ENCODE data around the gene IDUA.

IDUA gene

DNA sequence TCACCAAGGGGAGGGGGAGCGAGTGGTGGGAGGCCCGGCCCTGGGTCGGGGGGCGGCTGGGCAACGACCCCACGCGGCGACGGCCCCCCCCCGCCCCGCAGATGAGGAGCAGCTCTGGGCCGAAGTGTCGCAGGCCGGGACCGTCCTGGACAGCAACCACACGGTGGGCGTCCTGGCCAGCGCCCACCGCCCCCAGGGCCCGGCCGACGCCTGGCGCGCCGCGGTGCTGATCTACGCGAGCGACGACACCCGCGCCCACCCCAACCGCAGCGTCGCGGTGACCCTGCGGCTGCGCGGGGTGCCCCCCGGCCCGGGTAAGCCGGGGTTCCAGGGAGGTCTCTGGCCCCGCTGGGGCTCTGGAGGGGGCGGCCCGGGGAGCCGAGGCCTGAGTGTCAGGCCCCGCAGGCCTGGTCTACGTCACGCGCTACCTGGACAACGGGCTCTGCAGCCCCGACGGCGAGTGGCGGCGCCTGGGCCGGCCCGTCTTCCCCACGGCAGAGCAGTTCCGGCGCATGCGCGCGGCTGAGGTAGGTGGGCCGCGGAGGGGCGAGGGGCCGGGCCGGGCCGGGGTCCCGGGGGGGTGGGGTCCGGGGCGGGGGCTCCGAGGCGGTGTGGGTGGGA, 15.9 kb downstream of the IDUA start:
- DNase-seq: no peak

DNA sequence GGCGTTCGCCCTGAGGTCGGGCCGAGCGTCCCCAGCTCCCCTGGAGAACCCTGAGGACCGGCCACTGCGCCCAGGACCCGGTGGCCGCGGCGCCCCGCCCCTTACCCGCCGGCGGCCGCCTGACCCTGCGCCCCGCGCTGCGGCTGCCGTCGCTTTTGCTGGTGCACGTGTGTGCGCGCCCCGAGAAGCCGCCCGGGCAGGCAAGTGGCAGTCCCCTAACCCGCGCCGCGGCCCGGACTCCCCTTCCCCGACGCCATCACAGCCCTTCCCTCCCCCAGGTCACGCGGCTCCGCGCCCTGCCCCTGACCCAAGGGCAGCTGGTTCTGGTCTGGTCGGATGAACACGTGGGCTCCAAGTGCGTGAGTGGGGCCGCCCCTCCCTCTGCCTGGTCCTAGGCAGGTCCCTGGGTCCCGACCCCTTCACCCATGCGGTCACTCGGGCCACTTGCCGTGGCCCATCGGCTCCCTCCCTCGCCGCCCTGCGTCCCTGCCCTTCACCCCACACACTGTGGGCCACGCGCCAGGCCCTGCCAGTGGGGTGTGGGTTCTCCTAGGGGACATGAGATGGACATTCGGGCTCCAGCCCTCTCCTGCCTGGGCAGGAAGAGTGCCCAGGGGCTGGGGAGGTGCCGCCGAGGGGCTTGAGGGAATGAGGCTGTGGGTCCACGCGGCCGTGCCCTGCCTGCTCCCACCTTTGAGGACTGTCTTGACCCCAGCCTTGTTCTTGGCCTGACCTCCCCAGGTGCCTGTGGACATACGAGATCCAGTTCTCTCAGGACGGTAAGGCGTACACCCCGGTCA, 16.6 kb downstream of the IDUA start:
- DNase-seq: no peak

DNA sequence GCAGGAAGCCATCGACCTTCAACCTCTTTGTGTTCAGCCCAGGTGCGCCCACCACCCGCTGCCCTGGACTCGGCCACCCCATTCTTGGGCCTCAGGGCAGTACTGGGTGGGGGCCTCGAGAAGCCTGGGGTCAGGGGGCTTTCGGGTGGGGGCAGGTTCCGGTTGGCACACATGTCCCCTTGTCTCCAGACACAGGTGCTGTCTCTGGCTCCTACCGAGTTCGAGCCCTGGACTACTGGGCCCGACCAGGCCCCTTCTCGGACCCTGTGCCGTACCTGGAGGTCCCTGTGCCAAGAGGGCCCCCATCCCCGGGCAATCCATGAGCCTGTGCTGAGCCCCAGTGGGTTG, 17.2 kb downstream of the IDUA start:
- no peak for DNase-seq

DNA sequence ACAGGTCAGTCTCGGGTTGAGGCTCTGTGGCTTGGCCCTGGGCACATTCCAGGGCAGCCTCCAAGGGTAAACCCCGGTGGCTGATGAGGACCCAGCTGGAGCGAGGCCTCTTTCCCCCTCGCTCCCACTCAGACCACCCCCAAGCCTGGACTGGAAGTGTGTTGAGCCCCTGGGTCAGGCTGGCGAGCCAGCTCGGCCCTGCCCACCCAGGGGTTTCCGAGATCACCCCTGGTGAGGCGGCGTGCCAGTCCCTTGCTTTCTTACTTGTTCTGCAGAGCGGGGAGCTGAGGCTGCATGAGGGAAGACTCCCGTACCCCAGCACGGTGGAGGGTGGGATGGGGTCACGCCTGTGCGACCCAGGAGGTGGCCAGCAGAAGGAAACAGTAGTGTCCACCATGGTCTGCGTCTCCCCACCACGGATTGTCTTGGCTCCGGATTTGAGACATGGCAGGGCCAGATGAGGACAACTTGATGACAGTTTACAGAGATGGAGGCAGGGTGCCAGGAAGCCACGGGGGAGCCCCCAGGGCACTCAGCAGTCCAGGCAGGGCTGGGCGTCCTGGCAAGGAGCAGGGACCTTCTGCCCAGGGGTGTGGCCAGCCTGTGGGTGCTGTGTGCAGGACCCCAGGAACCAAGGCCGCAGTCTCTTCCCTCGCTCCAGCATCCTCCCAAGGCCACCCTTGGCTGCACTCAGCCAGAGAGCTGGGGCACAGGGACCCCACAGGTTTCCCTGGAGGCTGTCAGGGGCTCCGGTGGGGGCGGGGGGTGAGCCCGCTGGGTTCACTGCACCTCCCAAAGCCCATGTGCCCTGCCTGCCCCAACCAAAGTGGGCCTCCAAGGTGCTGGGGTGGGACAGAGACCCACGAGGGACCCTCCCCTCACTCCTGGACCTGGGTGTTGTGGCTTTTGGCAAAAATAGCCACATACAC, 18.0 kb downstream of the IDUA start:
- no peak for DNase-seq

DNA sequence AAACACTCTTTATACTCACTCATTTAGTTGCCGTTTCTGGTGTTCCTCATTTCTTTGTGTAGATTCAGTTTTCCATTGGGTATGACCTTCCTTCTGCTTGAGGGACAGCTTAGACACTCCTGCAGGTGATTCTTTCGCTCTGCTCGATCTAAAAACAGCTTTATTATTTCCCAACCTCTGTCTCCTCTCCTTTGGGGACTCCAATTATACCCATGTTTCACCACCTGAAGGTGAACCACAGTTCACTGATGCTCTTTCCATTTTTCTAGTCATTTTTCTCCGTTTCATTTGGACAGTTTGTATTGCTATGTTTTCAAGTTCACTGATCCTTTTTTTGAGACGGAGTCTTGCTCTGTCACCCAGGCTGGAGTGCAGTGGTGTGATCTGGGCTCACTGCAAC, 20.0 kb downstream of the IDUA start:
- DNase-seq: no peak

DNA sequence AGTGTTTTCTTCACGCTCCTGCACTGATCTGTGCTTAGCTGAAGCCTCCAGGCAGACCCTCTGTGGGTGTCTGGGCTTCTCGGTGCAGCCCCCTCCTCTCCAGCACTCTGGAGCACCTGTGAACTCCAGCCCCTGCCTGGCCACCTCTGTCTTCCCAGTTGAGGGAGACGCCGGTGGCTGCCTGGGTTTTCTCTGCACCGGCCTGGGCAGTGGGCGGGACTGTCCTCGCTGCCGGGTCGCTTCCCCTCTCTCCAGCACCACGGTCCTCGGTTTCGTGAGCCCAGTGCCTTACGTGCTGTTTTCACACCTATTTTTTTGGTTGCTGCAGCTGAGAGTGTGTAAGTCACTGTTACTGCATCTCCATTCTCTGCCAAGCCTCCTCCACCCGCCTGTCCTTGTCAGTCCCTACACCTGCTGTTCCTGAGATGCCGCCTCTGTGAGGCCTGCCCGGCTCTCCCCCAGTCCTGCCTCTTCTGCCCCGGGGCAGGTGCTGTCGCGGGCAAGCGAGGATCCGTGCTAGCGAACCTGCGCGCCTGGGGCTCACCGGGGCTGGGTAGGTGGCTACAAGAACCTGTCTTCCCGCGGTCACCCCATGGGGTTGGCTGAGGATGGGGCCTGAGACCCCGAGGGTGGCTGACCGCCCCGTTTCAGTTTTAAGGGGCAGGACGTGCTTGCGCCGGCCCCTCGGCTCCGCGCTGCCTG, 22.1 kb downstream of the IDUA start:
- peak; percentile 40 for DNase-seq

DNA sequence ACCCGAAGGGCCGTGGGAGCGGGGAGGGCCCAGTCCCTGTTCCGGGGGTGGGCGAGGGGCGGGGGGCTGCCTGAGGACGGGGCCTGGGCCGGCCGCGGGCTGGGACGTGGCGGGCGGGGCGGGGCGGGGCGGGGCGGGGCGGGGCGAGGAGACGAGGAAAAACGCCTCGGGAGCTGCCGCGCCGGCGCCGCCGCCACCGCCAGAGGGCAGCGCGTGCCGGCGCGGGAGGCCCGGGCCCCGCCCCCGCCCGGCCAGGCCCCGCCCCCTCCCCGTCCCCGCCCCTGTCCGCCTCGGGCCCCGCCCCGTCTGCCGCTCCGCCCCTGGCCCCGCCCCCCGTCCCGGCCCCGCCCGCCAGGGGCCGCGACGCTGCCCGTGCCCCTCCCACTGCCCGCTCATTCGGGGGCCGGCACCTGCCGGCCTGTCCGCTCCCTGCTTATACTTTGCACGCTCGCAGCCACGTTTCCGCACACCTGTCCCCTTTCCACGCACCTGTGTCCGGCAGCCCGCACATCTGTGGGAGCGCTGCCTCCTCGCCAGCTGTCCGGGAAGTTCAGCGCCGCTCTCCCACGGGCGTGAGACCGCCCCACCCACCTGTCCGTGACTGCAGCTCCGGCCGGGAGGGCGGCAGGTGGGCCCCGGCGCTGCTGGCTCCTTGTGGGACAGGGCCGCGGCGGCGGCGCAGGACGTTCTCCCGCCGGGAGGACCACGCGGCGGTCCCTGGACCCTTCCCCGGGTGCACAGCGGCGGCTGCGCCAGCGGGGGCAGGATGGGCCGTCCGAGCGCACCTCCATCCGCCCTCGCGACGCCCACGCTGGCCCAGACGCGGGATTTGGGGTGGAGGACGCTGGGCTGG, 22.9 kb downstream of the IDUA start:
- DNase-seq: peak; percentile 77

DNA sequence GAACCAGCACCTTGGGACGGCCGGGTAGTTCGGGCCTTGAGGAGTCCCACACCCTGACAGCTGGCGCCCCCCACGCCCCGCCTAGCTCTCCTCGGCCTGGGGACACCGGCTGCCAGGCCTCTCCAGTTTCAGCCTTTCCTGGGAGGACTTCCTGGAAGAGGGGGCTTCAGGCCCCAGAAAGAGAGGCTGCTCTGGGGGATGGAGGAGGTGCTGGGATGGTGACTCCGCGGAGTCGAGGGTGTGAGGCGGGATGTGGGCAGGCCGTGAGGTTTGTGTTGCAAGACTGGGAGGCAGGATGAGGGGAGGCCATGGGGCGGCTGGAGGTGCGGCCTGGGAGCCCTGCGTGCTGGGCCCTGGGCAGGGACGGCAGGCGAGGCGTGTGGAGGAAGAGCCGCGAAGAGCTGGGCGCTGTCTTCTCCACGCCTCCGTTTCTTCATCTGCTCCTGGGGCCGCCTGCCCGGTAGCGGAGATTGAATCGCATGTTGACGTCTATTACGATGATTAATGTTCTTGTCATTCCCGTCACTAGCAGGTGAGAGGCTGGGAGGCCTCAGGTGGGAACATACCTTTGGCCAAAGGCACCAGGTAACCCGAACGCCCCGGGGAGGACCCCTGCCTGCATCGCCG, 23.7 kb downstream of the IDUA start:
- DNase-seq: peak; percentile 72

DNA sequence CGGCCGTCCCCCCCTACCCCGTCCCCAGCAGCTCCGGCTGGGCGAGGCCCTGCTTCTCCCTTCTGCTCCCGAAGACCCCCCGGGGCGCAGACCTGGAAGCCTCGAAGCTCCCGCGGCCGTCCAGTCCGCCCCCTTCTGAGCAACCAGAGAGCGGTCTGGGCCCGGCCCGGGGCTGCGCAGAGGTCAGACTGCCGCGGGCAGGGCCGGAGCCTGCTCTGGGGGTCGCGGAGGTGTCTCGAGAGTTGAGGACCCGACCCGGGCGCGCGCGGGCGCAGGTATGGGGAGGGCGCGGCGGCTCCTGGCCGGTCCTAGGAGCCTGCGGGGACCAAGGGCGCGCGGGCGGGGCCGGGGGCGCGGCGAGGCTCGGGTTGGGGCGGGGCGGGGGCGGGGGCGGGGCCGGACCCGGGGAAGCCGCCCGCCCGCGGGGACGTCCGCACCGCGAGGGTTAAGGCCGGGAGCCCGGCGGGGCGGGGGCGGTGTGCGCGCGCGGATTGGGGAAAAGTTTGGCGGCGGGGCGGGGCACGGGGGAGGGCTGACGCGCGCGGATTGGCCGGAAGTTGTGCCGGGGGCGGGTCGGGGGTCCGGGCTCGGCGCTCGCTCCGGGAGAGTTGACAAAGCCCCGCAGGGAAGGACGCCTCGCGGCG, 24.3 kb downstream of the IDUA start, which contains the start of gene FGFRL1:
FGFRL1 (plus strand) TSS at position 605 of the 644 bp plus-strand sequence. CDS start 860 bp downstream, outside the sequence.
- DNase-seq: peak; percentile 94

DNA sequence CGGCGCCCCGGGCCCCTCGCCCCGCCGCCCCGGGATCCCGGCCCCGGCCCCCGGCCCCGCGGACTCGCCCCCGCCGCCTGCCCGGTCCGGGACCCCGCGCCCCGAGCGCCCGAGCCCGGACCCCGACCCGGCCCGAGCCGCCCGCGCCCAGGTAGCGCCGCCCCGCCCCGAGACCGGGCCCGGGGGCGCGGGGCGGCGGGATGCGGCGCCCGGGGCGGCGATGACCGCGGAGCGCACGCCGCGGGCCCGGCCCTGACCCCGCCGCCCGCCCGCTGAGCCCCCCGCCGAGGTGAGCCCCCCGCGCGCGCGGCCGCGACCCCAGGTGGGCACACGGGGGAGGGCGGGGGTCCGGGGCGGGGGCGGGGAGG, 24.8 kb downstream of the IDUA start:
- DNase-seq: no peak

DNA sequence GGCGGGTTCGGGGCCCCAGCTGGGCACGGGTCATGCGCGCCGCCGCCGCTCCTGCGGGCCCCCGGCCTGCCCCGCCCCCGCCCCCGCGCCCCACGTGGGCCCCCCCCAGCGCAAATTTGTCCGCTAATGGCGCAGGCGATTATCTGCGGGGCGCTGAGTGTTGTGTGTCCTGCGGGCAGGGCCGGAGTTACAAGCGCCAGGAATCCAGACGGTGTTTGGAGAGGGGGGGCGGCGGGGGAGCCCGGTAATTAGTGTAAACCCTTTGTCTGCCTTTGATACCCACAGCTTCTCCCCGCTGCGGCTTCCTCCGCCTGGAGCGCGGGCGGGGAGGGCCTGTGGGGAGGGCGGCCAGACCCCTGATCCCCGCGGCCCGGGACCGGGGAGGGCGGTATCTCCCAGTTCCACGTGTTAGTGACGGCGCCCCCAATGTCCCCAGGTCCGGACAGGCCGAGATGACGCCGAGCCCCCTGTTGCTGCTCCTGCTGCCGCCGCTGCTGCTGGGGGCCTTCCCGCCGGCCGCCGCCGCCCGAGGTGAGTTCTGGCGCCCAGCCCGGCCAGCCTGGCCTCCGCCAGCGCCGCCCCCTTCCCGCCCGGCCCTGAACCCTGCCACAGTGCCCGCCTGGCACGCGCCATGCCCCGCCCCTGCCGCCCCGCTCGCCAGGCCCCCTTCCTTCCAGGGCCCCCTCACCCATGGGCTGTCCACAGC, 25.3 kb downstream of the IDUA start:
- DNase-seq: peak; percentile 46

DNA sequence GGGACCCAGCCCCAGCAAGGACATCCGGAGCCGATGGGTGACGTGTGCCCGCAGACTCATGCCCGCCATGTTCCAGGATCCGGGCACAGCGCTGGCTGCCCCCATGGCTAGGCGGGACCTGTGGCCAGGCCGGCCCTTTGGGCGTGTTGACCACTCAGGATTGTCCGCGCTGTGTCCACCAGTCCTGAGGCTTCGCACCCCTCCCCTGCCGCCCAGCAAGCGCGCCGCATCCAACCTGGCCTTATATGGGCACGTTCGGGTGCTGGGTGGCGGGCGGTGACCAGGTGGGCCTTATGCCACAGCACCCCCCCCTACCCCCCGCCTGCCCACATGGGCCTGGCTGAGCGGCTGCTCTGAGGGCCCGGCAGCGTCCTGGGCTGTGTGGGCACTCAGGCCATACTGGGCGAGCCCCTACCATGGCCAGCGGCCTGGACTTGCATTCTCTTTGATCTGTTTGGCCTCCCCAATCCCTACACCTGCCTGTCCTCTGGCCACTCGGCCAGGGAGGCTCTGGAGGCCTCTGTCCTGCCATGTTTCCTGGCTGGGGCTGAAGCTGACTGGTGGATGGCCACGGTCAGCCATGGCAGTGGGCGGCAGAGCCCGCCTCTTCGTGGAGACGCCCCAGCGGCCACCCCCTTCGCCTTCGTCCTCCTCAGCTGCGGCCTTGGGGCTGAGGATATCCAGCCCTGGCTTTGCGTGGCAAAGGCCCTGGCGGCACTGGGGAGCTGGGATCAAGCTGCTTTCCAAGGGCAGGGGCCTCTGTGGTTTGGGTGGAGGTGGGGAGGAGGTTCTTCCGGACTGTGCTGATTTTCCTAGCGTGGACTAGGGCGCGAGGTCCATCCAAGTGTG, 26.6 kb downstream of the IDUA start:
- DNase-seq: no peak

DNA sequence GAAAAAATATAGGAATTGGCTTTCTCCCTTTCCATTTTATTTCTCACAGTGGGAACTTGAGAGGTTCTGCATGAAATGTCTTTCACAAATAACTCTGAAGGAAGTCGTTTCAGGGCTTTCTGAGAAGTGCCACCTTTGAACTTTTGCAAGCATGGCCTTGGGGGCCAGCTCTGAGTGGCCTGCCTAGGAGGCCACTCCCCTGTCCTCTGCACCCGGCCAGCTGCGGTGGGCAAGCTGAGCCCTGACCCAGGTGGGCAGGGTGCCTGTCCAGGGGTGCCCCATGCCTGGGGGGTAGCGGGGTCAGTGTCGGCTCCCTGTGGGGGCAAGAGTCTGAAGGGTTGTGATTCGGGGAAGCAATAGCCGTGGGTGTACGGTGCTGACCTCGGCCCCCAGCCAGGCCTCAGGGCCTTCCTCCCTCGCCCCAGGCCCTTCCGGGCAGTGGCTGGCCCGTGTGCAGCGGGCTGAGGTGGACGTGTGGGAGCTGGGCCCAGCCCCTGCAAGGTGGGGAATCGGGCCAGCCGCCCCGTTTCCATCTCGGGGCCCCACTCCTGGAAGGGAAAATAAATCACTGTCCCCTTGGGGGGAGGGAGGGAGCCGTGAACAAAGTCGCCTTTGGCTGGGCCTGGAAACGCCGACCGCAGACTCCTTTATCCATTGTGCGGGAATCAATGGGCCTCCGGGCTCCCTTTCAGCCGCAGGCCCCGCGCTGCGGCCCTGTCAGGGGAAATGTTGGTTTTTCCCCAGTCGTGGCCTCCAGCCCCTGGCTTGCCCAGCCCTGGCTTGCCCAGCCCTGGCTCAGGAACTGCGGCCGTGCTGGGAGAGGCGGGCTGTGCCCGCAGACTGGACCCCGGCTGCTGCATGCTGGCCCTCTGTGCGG, 27.7 kb downstream of the IDUA start:
- no peak for DNase-seq

DNA sequence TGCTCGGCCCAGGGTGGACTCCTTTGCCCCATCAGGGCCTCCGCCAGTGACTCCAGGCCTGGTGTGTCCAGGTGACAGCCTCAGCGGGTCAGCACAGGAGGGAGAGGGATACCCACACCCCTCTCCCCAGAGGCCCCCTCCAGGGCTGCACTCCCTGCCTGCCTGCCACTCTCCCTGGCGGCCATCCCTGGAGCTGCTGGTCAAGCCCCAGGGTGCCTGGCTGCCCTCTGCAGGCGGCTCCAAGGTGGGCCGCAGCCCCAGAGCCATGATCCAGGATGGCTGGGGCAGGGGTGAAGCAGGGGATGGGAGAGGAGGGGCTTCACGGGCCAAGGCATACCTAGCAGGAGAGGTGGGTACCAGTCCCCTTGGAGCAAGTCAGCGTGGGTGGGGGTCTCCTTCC, 28.3 kb downstream of the IDUA start:
- DNase-seq: no peak

DNA sequence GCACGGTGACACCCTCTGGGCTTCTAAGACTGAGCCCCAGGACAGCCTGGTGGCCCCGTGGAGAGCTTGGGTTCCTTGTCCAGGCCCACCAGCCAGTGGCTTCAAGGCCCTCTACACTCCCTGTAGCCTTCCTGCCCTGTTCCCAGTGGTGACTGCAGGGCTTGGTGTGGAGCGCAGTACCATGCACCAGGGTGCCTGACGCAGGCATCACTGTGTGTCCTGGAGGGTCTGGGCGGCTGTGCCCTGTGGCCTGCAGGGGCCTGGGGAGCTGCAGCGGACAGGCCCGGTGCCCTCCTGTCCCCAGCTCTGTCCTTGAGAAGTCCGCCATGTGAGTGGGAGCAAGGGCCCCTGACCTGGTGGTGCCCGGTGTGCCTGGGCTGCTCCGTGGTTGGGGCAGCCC, 28.9 kb downstream of the IDUA start:
- DNase-seq: no peak

DNA sequence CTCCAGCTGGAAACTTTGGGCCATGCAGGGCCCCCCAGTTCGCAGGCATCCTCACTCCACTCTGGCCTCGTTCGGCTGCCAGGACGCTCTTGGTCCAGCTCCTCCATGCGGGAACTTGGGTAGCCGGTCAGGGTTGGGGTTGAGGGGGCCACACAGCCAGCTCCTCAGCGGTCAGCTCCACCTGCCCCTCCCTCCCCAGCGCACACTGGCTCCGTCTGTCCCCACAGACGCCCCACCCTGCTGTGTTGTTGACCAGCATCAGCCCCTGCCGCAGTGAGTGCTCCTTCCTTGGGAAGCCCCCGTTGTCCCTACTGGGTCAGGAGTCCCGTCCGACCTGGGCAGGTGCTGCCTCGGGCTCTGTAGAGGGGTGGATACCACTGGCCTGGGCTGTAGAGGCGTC, 30.4 kb downstream of the IDUA start:
- DNase-seq: no peak

DNA sequence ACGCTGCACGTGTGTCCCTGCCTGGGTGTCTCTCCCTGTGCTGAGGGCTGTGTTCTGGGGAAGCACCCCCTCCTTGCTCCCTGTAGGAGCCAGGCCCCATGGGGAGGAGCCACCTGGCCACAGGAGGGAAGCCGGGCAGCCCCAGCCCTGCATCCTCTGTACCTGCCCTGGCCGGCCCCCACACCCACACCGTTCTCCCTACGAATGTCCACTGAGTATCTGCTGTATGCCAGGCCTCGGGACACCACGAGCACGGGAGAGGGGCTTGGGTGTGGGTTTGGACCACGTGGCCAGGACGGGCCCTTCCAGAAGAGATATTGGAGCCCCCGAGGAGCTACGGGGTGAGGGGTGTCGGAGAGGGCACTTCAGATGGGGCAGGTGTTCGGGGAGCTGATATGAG, 30.9 kb downstream of the IDUA start:
- no peak for DNase-seq

All from CD4-positive, alpha-beta T cell treated with Interleukin-12 subunit alpha and Interleukin-12 subunit beta, for 1 hour (primary cell).